Left lung (tissue), 10 donors: ENCODE data around the gene ITIH5. TPM values are rescaled to one million over a fixed set of nuclear protein-coding genes. Genes with fewer than 3 reads are reported as not detected.
"Not testable (repeated sequence)": the region's sequence is repeated elsewhere in the genome, so short reads cannot be mapped to it uniquely, and the experiment has no call there.

Source experiments
- ATAC-seq: fragments of 200-7000 bp; cut with Tn5 transposase; one replicate; pipeline ENCODE4 v1.9.1; 2020; ENCODE audit warnings: moderate library complexity
- DNase-seq, 4 donors: peaks; one replicate each; pipeline ENCODE4 v3.0.0-alpha.2; 2013 to 2020
- H3K27ac ChIP-seq, 2 donors: fragments of 200-600 bp; sonication (generic) in 1 of 2; one replicate each; pipeline versions ENCODE4 v1.5.0 to v1.8.0; 2020 to 2021
- H3K27me3 ChIP-seq, 2 donors: fragments of 200-600 bp; sonication (generic) in 1 of 2; one replicate each; pipeline versions ENCODE4 v1.5.0 to v1.8.0; 2020 to 2021
- H3K36me3 ChIP-seq, 2 donors: fragments of 200-600 bp; sonication (generic) in 1 of 2; one replicate each; pipeline versions ENCODE4 v1.5.0 to v1.8.0; 2020 to 2021
- H3K4me1 ChIP-seq, 2 donors: fragments of 200-600 bp; one replicate each; pipeline ENCODE4 v1.8.0; 2021
- H3K4me3 ChIP-seq, 2 donors: fragments of 200-600 bp; sonication (generic) in 1 of 2; one replicate each; pipeline versions ENCODE4 v1.5.0 to v1.8.0; 2020 to 2021; ENCODE audit warnings: mild to moderate bottlenecking in 1 of 2
- H3K9me3 ChIP-seq, 2 donors: fragments of 200-600 bp; sonication (generic) in 1 of 2; one replicate each; pipeline versions ENCODE4 v1.5.0 to v1.8.0; 2020 to 2021
- intact Hi-C, 2 donors: fragments of 100-400 bp; cut with DNase I; formaldehyde crosslinking; loops; one replicate each; pipeline versions ENCODE4 v1.11.2 to v1.14.2; 2022
- polyA plus RNA-seq, 6 donors: library from polyadenylated mRNA; unstranded; fragments of 120-200 nt; gene quantifications; one replicate each; pipeline ENCODE4 v1.2.1, GENCODE V29; 2013; ENCODE audit not compliant: insufficient read length in 6 of 6
- total RNA-seq, 2 donors: library from RNA; stranded (reverse); fragmentation: NEBNext Ultra II Directional; extraction: Animal tissue kit (Norgen Biotek cat#: 25700); gene quantifications; one replicate each; pipeline ENCODE4 v1.2.1, GENCODE V29; 2021
- TF ChIP-seq, protein P1 (sequence below), 2 donors: fragments of 200-600 bp; sonication (generic) in 1 of 2; IDR thresholded peaks; one replicate each; pipeline versions ENCODE4 v1.5.0 to v1.8.0; 2021; ENCODE audit warnings: antibody characterized with exemption in 2 of 2
- donor health status: DM: no; HTN: yes; CAD: no.
- donor health status: DM: no; HTN: no; CAD: no.

ITIH5 gene
- total and polyA plus RNA-seq, 8 donors, result 7.0 to 40.7 (median 29.9) TPM

DNA sequence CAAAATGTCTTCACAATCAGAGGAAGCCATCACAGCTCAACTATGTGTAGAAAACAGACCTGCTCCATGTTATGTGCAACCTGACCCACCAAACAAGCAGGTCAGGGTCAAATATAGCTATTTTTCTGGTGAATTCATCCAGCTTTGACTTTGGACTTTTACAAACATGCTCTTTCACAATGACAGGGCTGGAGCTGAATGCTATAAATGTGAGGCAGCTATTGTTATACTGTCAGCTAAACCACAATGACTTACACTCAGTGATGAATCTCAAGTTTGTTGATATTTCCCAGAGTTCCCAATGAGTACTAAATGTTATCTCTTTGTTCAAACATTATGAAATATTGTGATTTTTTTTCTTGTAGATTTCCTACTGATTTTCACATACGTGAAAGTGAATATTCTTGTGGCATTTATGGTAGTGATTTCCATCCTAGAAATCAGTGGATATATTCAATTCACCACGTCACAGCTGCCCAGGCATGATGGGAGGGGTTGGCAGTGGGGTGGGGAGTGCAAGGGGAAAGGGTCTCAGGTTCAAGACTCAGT lies 33.9 kb upstream of the ITIH5 start:
- H3K36me3 ChIP-seq, result no peaks in the 10 kb centered on the region
- no peaks in the 10 kb centered on the region for H3K4me1 ChIP-seq
- peaks cover 0 to 25% of the 10 kb centered on the region in 2 donors for H3K27me3 ChIP-seq
- no peak for ATAC-seq
- intact Hi-C loops, result no loop called here
- no peak for DNase-seq
- H3K4me3 ChIP-seq, result no peak overlapping the region
- no peak overlapping the region for H3K27ac ChIP-seq
- H3K9me3 ChIP-seq, result no peaks in the 10 kb centered on the region
- TF ChIP-seq, protein P1, sequence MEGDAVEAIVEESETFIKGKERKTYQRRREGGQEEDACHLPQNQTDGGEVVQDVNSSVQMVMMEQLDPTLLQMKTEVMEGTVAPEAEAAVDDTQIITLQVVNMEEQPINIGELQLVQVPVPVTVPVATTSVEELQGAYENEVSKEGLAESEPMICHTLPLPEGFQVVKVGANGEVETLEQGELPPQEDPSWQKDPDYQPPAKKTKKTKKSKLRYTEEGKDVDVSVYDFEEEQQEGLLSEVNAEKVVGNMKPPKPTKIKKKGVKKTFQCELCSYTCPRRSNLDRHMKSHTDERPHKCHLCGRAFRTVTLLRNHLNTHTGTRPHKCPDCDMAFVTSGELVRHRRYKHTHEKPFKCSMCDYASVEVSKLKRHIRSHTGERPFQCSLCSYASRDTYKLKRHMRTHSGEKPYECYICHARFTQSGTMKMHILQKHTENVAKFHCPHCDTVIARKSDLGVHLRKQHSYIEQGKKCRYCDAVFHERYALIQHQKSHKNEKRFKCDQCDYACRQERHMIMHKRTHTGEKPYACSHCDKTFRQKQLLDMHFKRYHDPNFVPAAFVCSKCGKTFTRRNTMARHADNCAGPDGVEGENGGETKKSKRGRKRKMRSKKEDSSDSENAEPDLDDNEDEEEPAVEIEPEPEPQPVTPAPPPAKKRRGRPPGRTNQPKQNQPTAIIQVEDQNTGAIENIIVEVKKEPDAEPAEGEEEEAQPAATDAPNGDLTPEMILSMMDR (IDR thresholded peaks at IDR 0.05), result no peak

DNA sequence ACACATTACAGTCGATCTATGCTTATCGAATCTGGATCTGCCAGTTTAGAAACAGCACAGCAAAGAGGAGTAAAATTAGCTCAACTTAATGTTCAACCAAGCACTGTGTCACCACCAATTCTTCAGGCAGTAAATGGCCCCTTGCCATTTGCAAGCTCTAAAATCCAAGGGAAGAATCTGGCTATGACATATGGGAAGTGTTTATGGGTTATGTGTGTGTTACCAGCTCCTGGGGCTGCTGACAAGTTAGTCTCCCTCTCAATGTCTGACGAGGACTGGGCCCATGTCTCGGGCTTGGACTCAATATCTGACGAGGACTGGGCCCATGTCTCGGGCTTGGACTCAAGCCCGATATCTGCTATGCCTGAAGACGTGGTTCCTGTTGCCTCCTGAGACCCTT lies 30.7 kb upstream of the ITIH5 start:
- Histone ChIP-seq H3K27me3 (peaks cover 0 to 8% of the 10 kb centered on the region in 2 donors), H3K4me1 (no peaks in the 10 kb centered on the region), H3K4me3 (no peak overlapping the region), H3K9me3 (peaks cover 0 to 8% of the 10 kb centered on the region in 2 donors), H3K27ac (no peak overlapping the region), H3K36me3 (no peaks in the 10 kb centered on the region)
- DNase-seq (no peak), ATAC-seq (no peak)
- intact Hi-C loops, result no loop called here
- TF ChIP-seq, protein P1 (IDR thresholded peaks at IDR 0.05), result no peak

DNA sequence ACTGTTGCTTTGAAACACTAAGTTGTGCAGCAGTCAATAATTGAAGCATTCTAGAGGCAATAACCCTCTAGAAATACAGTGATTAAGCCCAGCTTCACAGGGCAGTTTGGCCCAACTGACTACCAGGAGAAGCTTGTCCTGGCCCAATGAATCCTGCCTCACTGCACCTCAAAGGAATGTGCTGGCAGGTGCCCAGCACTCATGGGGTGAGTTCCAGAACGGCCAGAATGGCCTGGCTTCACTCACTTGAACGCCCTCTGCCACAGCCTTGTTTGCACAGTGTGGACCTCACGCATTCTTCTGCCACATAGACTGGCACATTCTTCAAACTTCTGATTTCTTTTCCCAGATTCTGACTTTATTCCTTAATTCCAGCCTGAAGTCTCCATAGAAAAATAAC lies 29.8 kb upstream of the ITIH5 start:
- TF ChIP-seq, protein P1 (IDR thresholded peaks at IDR 0.05), result no peak
- Histone ChIP-seq H3K27me3 (peaks cover 0 to 2% of the 10 kb centered on the region in 2 donors), H3K4me1 (no peaks in the 10 kb centered on the region), H3K4me3 (no peak overlapping the region), H3K9me3 (peaks cover 0 to 10% of the 10 kb centered on the region in 2 donors), H3K27ac (peak overlapping the region in 1 of 2 donors; percentile 33), H3K36me3 (no peaks in the 10 kb centered on the region)
- intact Hi-C loops, result no loop called here
- ATAC-seq, result peak; percentile 98
- peak in 3 of 4 donors; percentile 5 to 82 (median 67) for DNase-seq

DNA sequence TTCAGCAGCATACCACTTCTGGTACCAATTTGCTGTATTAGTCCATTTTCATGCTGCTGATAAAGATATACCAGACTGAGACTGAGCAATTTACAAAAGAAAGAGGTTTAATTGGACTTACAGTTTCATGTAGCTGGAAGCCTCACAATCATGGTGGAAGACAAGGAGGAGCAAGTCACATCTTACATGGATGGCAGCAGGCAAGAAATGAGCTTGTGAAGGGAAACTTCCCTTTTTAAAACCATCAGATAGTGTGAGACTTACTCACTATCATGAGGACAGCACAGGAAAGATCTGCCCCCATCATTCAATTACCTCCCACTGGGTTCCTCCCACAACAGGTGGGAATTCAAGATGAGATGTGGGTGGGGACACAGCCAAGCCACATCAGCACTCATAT lies 26.4 kb upstream of the ITIH5 start:
- H3K36me3 ChIP-seq, H3K27ac ChIP-seq, DNase-seq, H3K27me3 ChIP-seq, intact Hi-C loops, H3K4me1 ChIP-seq, ATAC-seq, H3K4me3 ChIP-seq: not testable (repeated sequence)
- H3K9me3 ChIP-seq, result peaks cover 0 to 17% of the 10 kb centered on the region in 2 donors

DNA sequence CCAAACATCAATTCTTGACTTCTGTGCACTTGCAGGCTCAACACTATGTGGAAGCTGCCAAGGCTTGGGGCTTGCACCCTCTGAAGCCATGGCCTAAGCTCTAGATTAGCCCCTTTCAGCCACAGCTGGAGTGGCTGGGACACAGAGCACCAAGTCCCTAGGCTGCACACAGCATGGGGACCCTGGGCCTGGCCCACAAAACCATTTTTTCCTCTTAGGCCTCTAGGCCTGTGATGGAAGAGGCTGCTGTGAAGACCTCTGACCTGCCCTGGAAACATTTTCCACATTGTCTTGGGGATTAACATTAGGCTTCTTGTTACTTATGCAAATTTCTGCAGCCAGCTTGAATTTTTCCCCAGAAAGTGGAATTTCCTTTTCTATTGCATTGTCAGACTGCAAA lies 25.6 kb upstream of the ITIH5 start:
- not testable (repeated sequence) for DNase-seq

DNA sequence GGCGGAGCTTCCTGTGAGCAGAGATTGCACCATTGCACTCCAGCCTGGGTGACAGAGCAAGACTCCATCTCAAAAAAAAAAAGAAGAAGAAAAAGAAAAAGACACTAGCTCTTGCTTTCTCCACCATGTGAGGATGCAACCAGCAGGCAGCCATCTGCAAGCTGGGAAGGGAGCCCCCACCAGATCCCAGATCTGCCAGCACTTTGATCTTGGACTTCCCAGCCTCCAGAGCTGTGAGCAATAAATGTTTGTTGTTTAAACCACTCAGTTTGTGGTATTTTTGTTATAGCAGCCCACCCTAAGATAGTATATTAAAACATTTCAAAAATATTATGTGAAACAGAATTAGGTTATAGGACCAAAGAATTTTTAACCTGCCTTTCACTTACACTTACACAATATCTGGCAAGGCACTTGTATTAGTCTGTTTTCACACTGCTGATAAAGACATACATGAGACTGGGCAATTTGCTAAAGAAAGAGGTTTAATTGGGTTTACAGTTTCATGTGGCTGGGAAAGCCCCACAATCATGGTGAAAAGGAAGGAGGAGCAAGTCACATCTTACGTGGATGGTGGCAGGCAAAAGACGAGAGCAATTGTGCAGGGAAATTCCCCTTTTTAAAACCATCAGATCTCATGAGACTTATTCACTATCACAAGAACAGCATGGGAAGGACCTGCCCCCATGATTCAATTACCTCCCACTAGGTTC lies 24.3 kb upstream of the ITIH5 start:
- ATAC-seq, H3K4me1 ChIP-seq, H3K27ac ChIP-seq, DNase-seq, H3K4me3 ChIP-seq, H3K27me3 ChIP-seq, H3K36me3 ChIP-seq, intact Hi-C loops: not testable (repeated sequence)
- peaks cover 0 to 17% of the 10 kb centered on the region in 2 donors for H3K9me3 ChIP-seq

More for the DNA sequence above, 25.6 kb upstream of the ITIH5 start:
- H3K4me3 ChIP-seq, H3K27me3 ChIP-seq, intact Hi-C loops, ATAC-seq, H3K4me1 ChIP-seq, H3K27ac ChIP-seq, H3K36me3 ChIP-seq: not testable (repeated sequence)
- H3K9me3 ChIP-seq, result peaks cover 0 to 17% of the 10 kb centered on the region in 2 donors
